NCI-H2196 treated with DMSO at 0.1 percent for 48 hours (cell line): ENCODE results near the gene DIS3.
"Not testable (repeated sequence)": the region's sequence is repeated elsewhere in the genome, so short reads cannot be mapped to it uniquely, and the experiment has no call there.

Source experiments
- DNase-seq: peaks from one replicate; lab custom pipeline; 2025; ENCODE audit not compliant: unreplicated experiment; lab: John Stamatoyannopoulos, UW

DIS3 gene

GRCh38 chr13:72745260-72745659 is 36.4 kb downstream of the DIS3 start:
- DNase-seq: no peak

GRCh38 chr13:72740015-72740414 is 41.7 kb downstream of the DIS3 start:
- no peak for DNase-seq

DNA sequence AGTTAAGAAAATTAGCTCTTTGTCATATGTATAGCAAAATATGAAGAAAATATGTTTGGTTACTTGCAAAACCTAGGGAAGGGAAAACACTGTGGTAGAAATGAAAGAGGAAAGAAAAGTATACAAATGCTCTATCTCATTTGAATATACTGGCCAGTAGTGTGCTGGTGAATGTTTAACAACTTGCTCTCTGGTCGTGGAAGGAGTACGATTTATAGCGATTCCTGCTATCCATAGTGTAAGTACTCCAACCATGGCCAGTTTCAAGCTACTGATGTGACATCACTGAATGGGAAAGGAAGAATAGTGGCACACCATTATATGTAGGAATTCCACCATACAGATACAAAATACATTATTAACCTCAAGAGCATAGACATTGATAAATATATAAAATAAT is 44.7 kb downstream of the DIS3 start:
- DNase-seq: no peak

DNA sequence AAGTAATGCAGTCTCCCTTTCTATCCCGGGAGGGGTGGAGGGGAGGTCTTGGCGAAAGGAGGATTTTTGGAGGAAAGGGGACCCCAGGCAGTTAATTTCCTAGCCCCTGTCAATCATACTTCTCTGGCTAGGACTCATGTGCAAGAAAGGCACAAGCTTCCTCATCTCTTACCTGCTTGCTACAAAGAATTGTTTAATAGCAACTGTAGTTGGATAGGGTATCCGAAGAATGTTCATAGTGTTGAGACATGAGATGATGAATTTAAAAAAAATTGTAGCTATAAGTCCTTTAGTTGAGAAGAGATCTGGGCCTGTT is 53.5 kb downstream of the DIS3 start:
- DNase-seq: no peak

- DNase-seq: peak; percentile 78
Measured at GRCh38 chr13:72727417-72728289, 54.0 kb downstream of the DIS3 start, which contains the start of the genes BORA and MZT1. BORA (plus strand) TSS chr13:72727923; CDS start chr13:72728941, 1,018 bp downstream. MZT1 (minus strand) TSS chr13:72727629; CDS start chr13:72727602, 27 bp downstream.

- DNase-seq: no peak
Measured at GRCh38 chr13:72726726-72727416, 54.8 kb downstream of the DIS3 start.

DNA sequence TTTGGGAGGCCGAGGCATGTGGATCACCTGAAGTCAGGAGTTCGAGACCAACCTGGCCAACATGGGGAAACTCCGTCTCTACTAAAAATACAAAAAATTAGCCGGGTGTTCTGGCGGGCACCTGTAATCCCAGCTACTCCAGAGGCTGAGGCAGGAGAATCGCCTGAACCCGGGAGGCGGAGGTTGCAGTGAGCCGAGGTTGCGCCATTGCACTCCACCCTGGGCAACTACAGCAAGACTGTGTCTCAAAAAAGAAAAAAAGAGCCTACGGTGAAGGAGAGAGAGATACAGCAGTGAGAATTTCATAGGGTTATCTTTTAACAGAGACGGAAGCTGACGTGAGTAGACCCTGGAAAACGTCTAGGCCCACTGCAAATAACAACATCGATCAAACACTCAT is 55.5 kb downstream of the DIS3 start:
- not testable (repeated sequence) for DNase-seq

DNA sequence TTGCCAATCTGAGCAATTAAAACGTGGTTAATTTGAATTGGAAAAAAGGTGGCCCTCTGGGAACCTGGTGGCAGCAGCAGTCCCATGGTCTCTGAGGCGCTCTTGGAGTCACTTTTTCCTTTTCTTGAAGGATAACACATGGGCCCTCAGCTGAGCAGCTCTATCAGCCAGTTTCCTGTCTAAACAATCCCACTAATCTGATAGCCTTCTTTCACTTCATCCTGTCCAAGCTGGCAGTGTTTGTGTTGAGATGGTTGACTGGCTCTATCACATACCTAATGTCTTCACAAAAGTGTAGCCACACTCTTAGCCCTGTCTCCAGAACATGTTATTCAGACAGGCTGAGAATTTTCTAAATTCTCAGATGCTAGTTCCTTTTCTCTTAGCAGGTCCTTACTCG is 64.9 kb downstream of the DIS3 start:
- DNase-seq: no peak
